NK-92 treated with Interleukin-12 subunit alpha and Interleukin-12 subunit beta, amount 100 ng/mL, for 24 hours (cell line): Measurements from ENCODE around the gene ATXN2.
"Not testable (repeated sequence)": the region's sequence is repeated elsewhere in the genome, so short reads cannot be mapped to it uniquely, and the experiment has no call there.

Source experiments
- DNase-seq: peaks from one replicate; lab custom pipeline; 2025; lab: John Stamatoyannopoulos, UW

The ATXN2 gene

GRCh38 chr12:111506260-111506659, 92.9 kb downstream of the ATXN2 start:
- DNase-seq: no peak

GRCh38 chr12:111505601-111506036, 93.5 kb downstream of the ATXN2 start:
- DNase-seq: no peak

GRCh38 chr12:111503116-111503515, 96.0 kb downstream of the ATXN2 start:
- no peak for DNase-seq

GRCh38 chr12:111494676-111495075, 104.4 kb downstream of the ATXN2 start:
- no peak for DNase-seq

GRCh38 chr12:111492979-111493378, 106.1 kb downstream of the ATXN2 start:
- DNase-seq: not testable (repeated sequence)

GRCh38 chr12:111488798-111489197, 110.3 kb downstream of the ATXN2 start:
- no peak for DNase-seq

- DNase-seq: no peak
Measured at GRCh38 chr12:111488271-111488670, 110.8 kb downstream of the ATXN2 start.

- DNase-seq: no peak
Measured at GRCh38 chr12:111482462-111482861, 116.7 kb downstream of the ATXN2 start.

- no peak for DNase-seq
Measured at GRCh38 chr12:111471236-111471635, 127.9 kb downstream of the ATXN2 start.

GRCh38 chr12:111469401-111469800, 129.7 kb downstream of the ATXN2 start:
- no peak for DNase-seq

- no peak for DNase-seq
Measured at GRCh38 chr12:111467857-111468241, 131.3 kb downstream of the ATXN2 start.

GRCh38 chr12:111467092-111467856, 131.8 kb downstream of the ATXN2 start:
- DNase-seq: no peak

- DNase-seq: no peak
Measured at GRCh38 chr12:111462210-111462769, 136.8 kb downstream of the ATXN2 start.

- not testable (repeated sequence) for DNase-seq
Measured at GRCh38 chr12:111460111-111460510, 139.0 kb downstream of the ATXN2 start.

GRCh38 chr12:111458546-111459172, 140.5 kb downstream of the ATXN2 start:
- DNase-seq: no peak

- DNase-seq: no peak
Measured at GRCh38 chr12:111457577-111457976, 141.5 kb downstream of the ATXN2 start.

GRCh38 chr12:111457071-111457470, 142.0 kb downstream of the ATXN2 start:
- no peak for DNase-seq

- DNase-seq: no peak
Measured at GRCh38 chr12:111455448-111456320, 143.4 kb downstream of the ATXN2 start.

- DNase-seq: no peak
Measured at GRCh38 chr12:111454716-111455447, 144.2 kb downstream of the ATXN2 start.

- no peak for DNase-seq
Measured at GRCh38 chr12:111454311-111454710, 144.8 kb downstream of the ATXN2 start.
